MCF 10A (cell line): ENCODE results near the gene MYO1D. TPM values are rescaled to one million over a fixed set of nuclear protein-coding genes. Genes with fewer than 3 reads are reported as not detected.

Experiments used
- BruUV-seq: library from RNA; stranded (reverse); fragments of 400-500 nt; replicated peaks from 2 replicates; lab custom pipeline; 2021; lab: Mats Ljungman, UMichigan
- CTCF ChIA-PET: fragments of 300-600 bp; sonication (Branson Sonifier 250); formaldehyde crosslinking; extraction: SDS; loops from one replicate; lab custom pipeline; 2021; ENCODE audit warnings: antibody characterized with exemption, inconsistent platforms; lab: Yijun Ruan, JAX
- POLR2A ChIA-PET: fragments of 300-600, 350-650 bp; sonication (Branson Sonifier 250); formaldehyde crosslinking; extraction: SDS; loops from one replicate; lab custom pipeline; 2020; ENCODE audit warnings: antibody characterized with exemption, inconsistent platforms; lab: Yijun Ruan, JAX
- DNase-seq: peaks from one replicate; pipeline ENCODE4 v3.0.0-alpha.2; 2018; ENCODE audit not compliant: unreplicated experiment
- H3K27ac Mint-ChIP-seq: one replicate; pipeline ENCODE4 v1.8.0; 2022; ENCODE audit warnings: mild to moderate bottlenecking, low read depth, mixed read lengths; ENCODE audit not compliant: unreplicated experiment
- H3K27me3 Mint-ChIP-seq: one replicate; pipeline ENCODE4 v1.8.0; 2022; ENCODE audit warnings: mixed read lengths; ENCODE audit not compliant: insufficient read depth, unreplicated experiment
- H3K36me3 Mint-ChIP-seq: one replicate; pipeline ENCODE4 v1.8.0; 2022; ENCODE audit warnings: mild to moderate bottlenecking, moderate library complexity, mixed read lengths; ENCODE audit not compliant: insufficient read depth, unreplicated experiment
- H3K4me1 Mint-ChIP-seq: one replicate; pipeline ENCODE4 v1.8.0; 2022; ENCODE audit warnings: mixed read lengths; ENCODE audit not compliant: insufficient read depth, unreplicated experiment
- H3K4me3 Mint-ChIP-seq: one replicate; pipeline ENCODE4 v1.8.0; 2022; ENCODE audit warnings: mild to moderate bottlenecking, moderate library complexity, mixed read lengths; ENCODE audit not compliant: unreplicated experiment
- H3K9me3 Mint-ChIP-seq: one replicate; pipeline ENCODE4 v1.8.0; 2022; ENCODE audit warnings: mixed read lengths; ENCODE audit not compliant: unreplicated experiment
- intact Hi-C: fragments of 100-400 bp; cut with micrococcal nuclease; formaldehyde crosslinking; loops from 2 replicates; pipeline ENCODE4 v1.14.1; 2022
- total RNA-seq: library from RNA; stranded (reverse); gene quantifications from 2 replicates; pipeline ENCODE4 v1.2.3, GENCODE V29; 2022
- TF ChIP-seq, protein P1 (sequence below): fragments of 200-600 bp; IDR thresholded peaks from one replicate; pipeline ENCODE4 v1.8.0; 2022; ENCODE audit warnings: antibody characterized with exemption, mild to moderate bottlenecking; ENCODE audit not compliant: unreplicated experiment

Gene MYO1D
- total RNA-seq, 1 experiment from 2014 or later = 30.5 TPM

DNA sequence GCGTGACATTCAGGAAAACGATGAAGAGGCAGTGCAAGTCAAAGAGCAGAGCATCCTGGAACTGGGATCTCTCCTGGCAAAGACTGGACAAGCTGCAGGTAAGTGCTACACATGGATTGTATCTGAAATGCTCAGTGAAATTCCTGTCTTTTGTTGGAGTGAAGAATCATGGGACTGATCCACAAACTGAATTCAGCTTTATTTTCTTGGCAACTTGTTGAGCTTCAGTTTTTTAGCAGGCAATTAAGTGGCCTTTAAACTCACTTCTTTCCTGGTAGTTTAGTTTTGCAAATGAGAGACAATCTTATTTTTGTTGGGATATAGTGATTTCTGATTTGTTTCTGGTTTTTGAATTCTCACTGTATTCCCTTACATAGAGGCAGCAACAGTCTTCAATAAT lies 430.0 kb downstream of the MYO1D start:
- Mint-ChIP-seq H3K27ac (no peak overlapping the region), H3K36me3 (peaks cover 64% of the 10 kb centered on the region), H3K4me1 (peaks cover 19% of the 10 kb centered on the region), H3K27me3 (no peaks in the 10 kb centered on the region), H3K9me3 (no peaks in the 10 kb centered on the region), H3K4me3 (peak overlapping the region; percentile 91)
- ChIA-PET CTCF (interaction anchor here (0.6 to 1.1 kb wide), 4 partner anchors 12 to 130 kb away, joined by 3 to 5 read pairs (median 4); no protein-coding TSS in a partner anchor), POLR2A (interaction anchor here (1.0 kb wide), 3 partner anchors 15 to 41 kb away, joined by 3 to 4 read pairs (median 3); partner anchors contain the start of gene CDK5R1)
- intact Hi-C loops = loop anchor here (10.0 kb wide), 1 partner anchor 92 kb away; the partner anchor contains the start of gene ZNF207
- no TSS peak for BruUV-seq
- TF ChIP-seq, protein P1, sequence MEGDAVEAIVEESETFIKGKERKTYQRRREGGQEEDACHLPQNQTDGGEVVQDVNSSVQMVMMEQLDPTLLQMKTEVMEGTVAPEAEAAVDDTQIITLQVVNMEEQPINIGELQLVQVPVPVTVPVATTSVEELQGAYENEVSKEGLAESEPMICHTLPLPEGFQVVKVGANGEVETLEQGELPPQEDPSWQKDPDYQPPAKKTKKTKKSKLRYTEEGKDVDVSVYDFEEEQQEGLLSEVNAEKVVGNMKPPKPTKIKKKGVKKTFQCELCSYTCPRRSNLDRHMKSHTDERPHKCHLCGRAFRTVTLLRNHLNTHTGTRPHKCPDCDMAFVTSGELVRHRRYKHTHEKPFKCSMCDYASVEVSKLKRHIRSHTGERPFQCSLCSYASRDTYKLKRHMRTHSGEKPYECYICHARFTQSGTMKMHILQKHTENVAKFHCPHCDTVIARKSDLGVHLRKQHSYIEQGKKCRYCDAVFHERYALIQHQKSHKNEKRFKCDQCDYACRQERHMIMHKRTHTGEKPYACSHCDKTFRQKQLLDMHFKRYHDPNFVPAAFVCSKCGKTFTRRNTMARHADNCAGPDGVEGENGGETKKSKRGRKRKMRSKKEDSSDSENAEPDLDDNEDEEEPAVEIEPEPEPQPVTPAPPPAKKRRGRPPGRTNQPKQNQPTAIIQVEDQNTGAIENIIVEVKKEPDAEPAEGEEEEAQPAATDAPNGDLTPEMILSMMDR = no peak
- DNase-seq = no peak

DNA sequence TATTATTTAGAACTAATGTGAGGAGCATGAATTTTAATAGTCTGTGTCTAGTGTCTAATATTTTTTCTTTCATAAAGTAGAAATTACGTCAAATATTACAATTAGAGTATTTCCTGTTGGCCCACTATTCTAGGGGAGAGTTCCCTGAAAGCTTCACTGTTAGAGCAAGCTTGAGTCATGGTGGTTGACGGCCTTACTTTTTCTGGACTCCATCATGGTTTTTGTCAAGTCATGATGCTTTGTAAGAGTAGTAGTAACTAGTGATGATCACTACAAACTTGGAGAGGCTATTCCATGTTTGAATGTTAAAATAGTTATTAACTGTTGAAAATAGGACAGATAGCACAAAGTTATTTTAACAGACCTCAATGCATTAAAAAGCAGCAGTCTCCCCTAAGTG lies 431.0 kb downstream of the MYO1D start:
- POLR2A ChIA-PET = interaction anchor here (0.6 to 3.4 kb wide), 8 partner anchors 16 to 95 kb away, joined by 3 to 20 read pairs (median 4); partner anchors contain the start of genes CDK5R1 and ZNF207
- no peak for DNase-seq
- peaks cover 54% of the 10 kb centered on the region for H3K36me3 Mint-ChIP-seq

DNA sequence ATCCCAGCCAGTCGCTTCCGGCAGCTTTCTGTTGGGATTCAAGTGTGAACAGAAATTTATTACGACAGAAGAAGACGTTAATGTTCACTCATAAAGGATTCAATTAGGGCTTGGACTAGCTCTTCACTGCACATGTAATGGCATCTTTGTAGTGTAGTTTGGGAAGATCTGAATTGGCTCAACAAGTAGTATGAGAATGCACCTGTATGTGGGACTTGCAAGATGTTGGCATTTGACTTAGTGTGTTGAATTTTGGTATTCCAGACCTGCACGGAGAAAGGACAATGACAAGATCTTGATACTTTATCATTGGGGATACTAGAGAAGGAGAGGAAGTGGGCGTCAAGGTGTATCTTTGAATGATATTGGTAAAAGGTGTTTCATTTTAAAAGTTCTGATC lies 431.4 kb downstream of the MYO1D start:
- peak; percentile 10 for DNase-seq
- TF ChIP-seq, protein P1 = no peak
- Mint-ChIP-seq H3K4me1 (peaks cover 19% of the 10 kb centered on the region), H3K36me3 (peaks cover 50% of the 10 kb centered on the region), H3K27me3 (no peaks in the 10 kb centered on the region), H3K4me3 (peak overlapping the region; percentile 91), H3K9me3 (no peaks in the 10 kb centered on the region), H3K27ac (peak overlapping the region; percentile 78)
- ChIA-PET CTCF (interaction anchor here (0.5 to 3.1 kb wide), 5 partner anchors 16 to 358 kb away, joined by 3 to 13 read pairs (median 5); no protein-coding TSS in a partner anchor), POLR2A (interaction anchor here (0.6 to 3.4 kb wide), 16 partner anchors 9 to 466 kb away, joined by 3 to 20 read pairs (median 4); partner anchors contain the start of genes CDK5R1 and ZNF207)
- intact Hi-C loops = loop anchor here (2.0 to 10.0 kb wide), 2 partner anchors 91 to 193 kb away; partner anchors contain the start of gene ZNF207
- TSS peak; percentile 50 for BruUV-seq

More for the DNA sequence above, 431.0 kb downstream of the MYO1D start:
- CTCF ChIA-PET = interaction anchor here (1.1 to 1.2 kb wide), 3 partner anchors 13 to 17 kb away, joined by 3 to 5 read pairs (median 3); no protein-coding TSS in a partner anchor
- TF ChIP-seq, protein P1 = no peak
- H3K4me1 Mint-ChIP-seq = peaks cover 19% of the 10 kb centered on the region
- no TSS peak for BruUV-seq
- intact Hi-C loops = loop anchor here (2.0 to 10.0 kb wide), 2 partner anchors 91 to 193 kb away; partner anchors contain the start of gene ZNF207
- H3K27me3 Mint-ChIP-seq = no peaks in the 10 kb centered on the region
- H3K4me3 Mint-ChIP-seq = peak overlapping the region; percentile 91
- H3K9me3 Mint-ChIP-seq = no peaks in the 10 kb centered on the region
- H3K27ac Mint-ChIP-seq = peak overlapping the region; percentile 78

DNA sequence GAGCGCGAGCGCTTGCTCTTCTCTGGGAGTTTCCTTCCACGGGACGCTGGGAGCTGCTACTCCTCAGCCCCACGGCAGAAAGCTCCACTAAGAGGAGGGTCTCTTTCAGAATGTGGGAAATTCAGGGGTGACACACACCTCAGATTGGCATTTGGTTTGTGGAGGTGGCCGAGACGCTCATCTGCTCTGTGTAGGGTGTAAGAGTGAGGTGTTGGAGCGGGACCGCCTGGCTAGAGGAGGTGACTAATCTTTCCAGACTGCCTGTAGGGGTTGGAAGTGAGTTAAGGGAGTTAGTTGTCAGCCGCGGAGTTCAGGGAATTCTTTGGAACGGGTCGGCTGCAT lies 431.9 kb downstream of the MYO1D start:
- H3K9me3 Mint-ChIP-seq = no peaks in the 10 kb centered on the region
- ChIA-PET POLR2A (interaction anchor here (0.6 to 3.4 kb wide), 20 partner anchors 9 to 466 kb away, joined by 3 to 20 read pairs (median 3); partner anchors contain the start of genes CDK5R1 and ZNF207), CTCF (interaction anchor here (0.5 to 3.1 kb wide), 11 partner anchors 9 to 461 kb away, joined by 3 to 13 read pairs (median 4); no protein-coding TSS in a partner anchor)
- peak overlapping the region; percentile 78 for H3K27ac Mint-ChIP-seq
- TF ChIP-seq, protein P1 = no peak
- no TSS peak for BruUV-seq
- H3K27me3 Mint-ChIP-seq = no peaks in the 10 kb centered on the region
- H3K36me3 Mint-ChIP-seq = peaks cover 45% of the 10 kb centered on the region
- peak; percentile 75 for DNase-seq
- peak overlapping the region; percentile 91 for H3K4me3 Mint-ChIP-seq
- H3K4me1 Mint-ChIP-seq = peaks cover 19% of the 10 kb centered on the region
- intact Hi-C loops = loop anchor here (2.0 to 10.0 kb wide), 2 partner anchors 90 to 192 kb away; partner anchors contain the start of gene ZNF207
